GM18951 (cell line): ENCODE data around the gene USP27X.
A peak's percentile ranks its signal among the peaks of the same experiment; 100 is the strongest.

Experiments used
- POLR2A ChIP-seq: IDR thresholded peaks from 4 replicates; pipeline ENCODE4 v1.6.1; 2011; ENCODE audit warnings: mild to moderate bottlenecking; ENCODE audit not compliant: insufficient read length, insufficient read depth; ENCODE audit errors: extremely low read depth
- in situ Hi-C: fragments of 300-500 bp; cut with MboI; formaldehyde crosslinking; loops from one replicate; pipeline ENCODE4 v1.12.0; 2022; ENCODE audit warnings: low sequenced_read_pairs, mixed read lengths, inconsistent platforms; ENCODE audit not compliant: unreplicated experiment

The USP27X gene

DNA sequence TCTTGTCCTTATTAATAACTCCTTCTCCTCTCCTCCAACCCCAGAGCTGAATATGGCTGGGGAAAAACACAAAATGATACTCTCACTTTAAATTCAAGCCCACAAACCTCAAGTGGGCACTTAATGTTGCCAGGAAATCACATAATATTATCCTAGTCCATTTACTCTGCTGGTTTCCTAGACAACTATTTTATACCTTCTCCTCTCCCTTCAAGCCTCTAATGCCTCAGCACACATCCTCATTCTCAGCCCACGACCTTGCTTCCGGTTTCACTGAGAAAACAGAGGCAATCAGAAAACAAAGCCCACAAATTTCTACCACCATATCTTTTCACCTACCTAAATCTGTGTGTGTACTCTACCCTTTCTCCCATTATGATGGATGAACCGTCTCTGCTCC lies 31.1 kb downstream of the USP27X start:
- TF ChIP-seq POLR2A: no peak
- in situ Hi-C loops: loop anchor here (10.0 to 25.0 kb wide), 2 partner anchors 174 to 277 kb away; no protein-coding TSS in a partner anchor

GRCh38 chrX:49912086-49912485 lies 32.8 kb downstream of the USP27X start:
- in situ Hi-C loops: loop anchor here (10.0 to 25.0 kb wide), 2 partner anchors 173 to 275 kb away; no protein-coding TSS in a partner anchor
- TF ChIP-seq POLR2A: no peak

DNA sequence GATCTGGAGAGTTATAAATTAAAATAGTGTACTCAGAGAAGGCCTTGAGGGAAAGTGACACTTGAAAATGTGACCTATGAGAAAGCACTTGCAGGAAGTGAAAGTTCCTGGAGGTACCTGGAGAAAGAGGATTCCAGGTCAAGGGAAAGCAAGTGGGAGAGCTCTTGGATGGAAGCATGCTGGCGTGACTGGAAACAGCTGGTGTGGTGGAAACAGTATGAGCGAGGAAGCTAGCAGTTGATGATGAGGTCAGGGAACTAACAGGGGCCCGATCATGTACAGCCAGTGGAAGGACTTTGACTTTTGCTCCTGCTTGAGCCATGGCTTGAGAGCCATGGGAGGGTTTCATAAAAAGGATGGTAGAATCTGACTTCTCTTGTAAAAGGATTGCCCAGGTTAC lies 33.6 kb downstream of the USP27X start:
- TF ChIP-seq POLR2A: no peak
- in situ Hi-C loops: loop anchor here (10.0 to 25.0 kb wide), 2 partner anchors 172 to 274 kb away; no protein-coding TSS in a partner anchor

- in situ Hi-C loops: loop anchor here (10.0 to 25.0 kb wide), 2 partner anchors 169 to 272 kb away; no protein-coding TSS in a partner anchor
- TF ChIP-seq POLR2A: no peak
Measured at GRCh38 chrX:49915361-49916222, 36.3 kb downstream of the USP27X start.

- in situ Hi-C loops: loop anchor here (10.0 to 25.0 kb wide), 2 partner anchors 165 to 268 kb away; no protein-coding TSS in a partner anchor
- TF ChIP-seq POLR2A: no peak
Measured at GRCh38 chrX:49919617-49920016, 40.3 kb downstream of the USP27X start.

GRCh38 chrX:49921109-49921508 lies 41.8 kb downstream of the USP27X start:
- in situ Hi-C loops: loop anchor here (25.0 kb wide), 1 partner anchor 266 kb away; no protein-coding TSS in a partner anchor

DNA sequence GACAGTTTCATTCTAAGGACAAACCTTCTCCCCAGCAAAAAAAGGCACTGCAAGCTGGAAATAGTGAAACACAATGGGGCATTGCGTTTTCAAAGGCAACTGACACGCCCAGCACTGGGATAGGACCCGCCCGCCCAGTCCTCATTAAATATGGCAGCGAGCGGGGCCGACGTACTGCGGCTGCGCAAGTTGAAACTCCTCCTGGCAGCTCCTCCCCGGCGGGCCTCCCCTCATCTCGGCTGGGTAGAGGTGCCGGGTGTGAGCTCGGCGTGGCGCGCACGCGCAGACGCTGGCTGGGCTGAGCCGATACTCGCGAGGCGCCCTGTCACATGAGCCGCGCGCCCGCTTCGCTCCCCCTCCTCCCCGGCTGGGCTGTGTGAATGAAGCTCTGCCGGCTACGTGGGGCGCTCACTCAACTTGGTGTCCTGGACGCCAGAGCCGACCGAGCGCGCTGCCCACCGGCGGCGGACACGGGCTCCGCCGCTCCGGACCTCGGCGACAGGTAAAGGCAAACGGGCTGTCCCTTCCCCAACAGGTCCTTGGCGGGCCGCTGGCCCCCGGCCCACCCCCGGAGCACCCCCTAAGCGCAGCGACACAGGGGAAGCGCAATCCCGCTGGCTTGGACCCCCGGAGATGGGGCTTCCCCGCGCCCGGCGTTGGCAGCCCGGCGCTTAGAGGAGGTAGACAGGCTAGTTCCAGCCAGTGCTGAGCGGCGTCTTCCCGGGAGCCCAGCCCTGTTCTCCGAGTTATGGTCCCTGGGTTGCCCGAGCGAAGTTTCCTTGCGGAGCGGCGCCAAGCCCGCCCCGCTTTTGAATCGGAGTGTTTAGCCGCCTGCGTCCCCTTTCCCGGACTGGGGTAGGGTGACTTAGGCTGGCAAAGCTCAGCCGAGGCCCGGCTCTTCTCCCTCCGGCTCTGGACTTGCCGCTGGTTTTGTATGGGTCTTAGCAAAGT lies 43.3 kb downstream of the USP27X start, which contains the start of gene CLCN5:
Gene CLCN5 (plus strand): TSS at position 306 of the 951 bp plus-strand sequence. CDS start 2,703 bp downstream, outside the sequence.
- in situ Hi-C loops: loop anchor here (25.0 kb wide), 1 partner anchor 265 kb away; no protein-coding TSS in a partner anchor

More at GRCh38 chrX:49921109-49921508, 41.8 kb downstream of the USP27X start:
- no peak for TF ChIP-seq POLR2A

GRCh38 chrX:49925176-49925575 lies 45.9 kb downstream of the USP27X start:
- TF ChIP-seq POLR2A: no peak
- in situ Hi-C loops: no loop called here

More for the DNA sequence above, 43.3 kb downstream of the USP27X start, which contains the start of gene CLCN5:
- peak; percentile 57 for TF ChIP-seq POLR2A

DNA sequence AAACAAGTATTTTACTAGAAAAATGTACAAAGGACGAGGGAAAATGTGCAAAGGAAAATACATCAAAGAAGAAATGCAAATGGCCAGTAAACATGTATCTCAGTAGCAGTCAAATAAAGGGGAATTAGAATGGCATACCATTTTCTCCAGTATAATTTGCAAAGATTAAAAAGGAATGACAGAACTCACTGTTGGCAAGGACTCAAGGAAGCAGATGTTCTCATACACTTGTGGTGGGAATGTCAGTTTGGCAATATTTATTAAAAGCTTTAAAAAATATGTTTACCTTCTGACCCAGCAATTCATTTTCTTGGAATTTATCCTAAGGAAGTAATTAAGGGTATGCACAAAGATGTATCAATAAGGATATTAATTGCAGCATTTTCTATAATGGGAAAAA lies 50.8 kb downstream of the USP27X start:
- no peak for TF ChIP-seq POLR2A
- in situ Hi-C loops: no loop called here
